DOHH2 (cell line): ENCODE measurements around the gene ZCCHC13.

ENCODE experiments used
- CTCF ChIP-seq: fragments of 200-600 bp; sonication (generic); IDR thresholded peaks from one replicate; pipeline ENCODE4 v1.5.1; 2014; ENCODE audit warnings: antibody characterized with exemption, mild to moderate bottlenecking, low read depth, low read length; ENCODE audit not compliant: poor library complexity, severe bottlenecking
- EZH2phosphoT487 ChIP-seq: fragments of 200-600 bp; sonication (generic); IDR thresholded peaks from 2 replicates; pipeline ENCODE4 v1.6.1; 2017; ENCODE audit warnings: borderline replicate concordance, mild to moderate bottlenecking, antibody characterized with exemption, low read length, moderate library complexity, mixed read lengths

GRCh38 chrX:74274516-74274915 lies 29.5 kb upstream of the ZCCHC13 start:
- TF ChIP-seq CTCF, result no peak
- TF ChIP-seq EZH2phosphoT487, result no peak
